Keratinocyte (primary cell): ENCODE results near the gene DBP. TPM values are rescaled to one million over a fixed set of nuclear protein-coding genes. Genes with fewer than 3 reads are reported as not detected.

Experiments
- DNase-seq: peaks from one replicate; pipeline ENCODE4 v3.0.0-alpha.2; 2011; ENCODE audit warnings: low read depth, missing footprints, low spot score
- FAIRE-seq: peaks from 2 replicates; lab custom pipeline; 2011; peaks lifted over from hg19 to GRCh38; lab: Jason Lieb, UNC
- H2AFZ ChIP-seq: 2 replicates; pipeline ENCODE4 v1.6.0; 2012; ENCODE audit warnings: low read length, control low read depth, inconsistent platforms; ENCODE audit not compliant: control insufficient read depth
- H3K27ac ChIP-seq: 2 replicates; pipeline ENCODE4 v1.5.1; 2011; ENCODE audit warnings: low read length; ENCODE audit not compliant: control insufficient read depth, insufficient read depth
- H3K27me3 ChIP-seq: 3 replicates; pipeline ENCODE4 v1.6.0; 2011; ENCODE audit warnings: low read length; ENCODE audit not compliant: control insufficient read depth, insufficient read depth; ENCODE audit errors: extremely low read depth
- H3K36me3 ChIP-seq, 2 experiments: 2 replicates in 1 of 2; 3 replicates in 1 of 2; pipeline ENCODE4 v1.5.1; 2011; ENCODE audit warnings: low read length in 2 of 2, mild to moderate bottlenecking in 1 of 2; ENCODE audit not compliant: control insufficient read depth in 2 of 2, insufficient read depth in 2 of 2; ENCODE audit errors: extremely low read depth in 1 of 2
- H3K4me1 ChIP-seq: 3 replicates; pipeline ENCODE4 v1.5.1; 2011; ENCODE audit warnings: low read length; ENCODE audit not compliant: control insufficient read depth, insufficient read depth; ENCODE audit errors: extremely low read depth
- H3K4me2 ChIP-seq: 3 replicates; pipeline ENCODE4 v1.6.0; 2011; ENCODE audit warnings: low read depth, low read length; ENCODE audit not compliant: control insufficient read depth, insufficient read depth; ENCODE audit errors: extremely low read depth
- H3K4me3 ChIP-seq, 3 experiments: fragments of 200-600 bp in 1 of 3; sonication (generic) in 1 of 3; 2 replicates in 2 of 3; 3 replicates in 1 of 3; pipeline ENCODE4 v1.5.1; 2011 to 2016; ENCODE audit warnings: low read length in 3 of 3, mild to moderate bottlenecking in 3 of 3, control low read depth in 2 of 3, inconsistent platforms in 1 of 3, low read depth in 1 of 3, mixed read lengths in 1 of 3, mixed run types in 1 of 3, moderate library complexity in 1 of 3; ENCODE audit not compliant: control insufficient read depth in 2 of 3, insufficient read depth in 2 of 3; ENCODE audit errors: extremely low read depth in 1 of 3
- H3K79me2 ChIP-seq: 2 replicates; pipeline ENCODE4 v1.6.0; 2012; ENCODE audit warnings: low read length; ENCODE audit not compliant: control insufficient read depth, insufficient read depth
- H3K9ac ChIP-seq: 3 replicates; pipeline ENCODE4 v1.6.0; 2011; ENCODE audit warnings: low read length; ENCODE audit not compliant: control insufficient read depth, insufficient read depth; ENCODE audit errors: extremely low read depth
- H3K9me1 ChIP-seq: 3 replicates; pipeline ENCODE4 v1.6.0; 2011; ENCODE audit warnings: low read length; ENCODE audit not compliant: control insufficient read depth, insufficient read depth; ENCODE audit errors: extremely low read depth
- H3K9me3 ChIP-seq: 2 replicates; pipeline ENCODE4 v1.5.1; 2012; ENCODE audit warnings: low read depth, low read length; ENCODE audit not compliant: control insufficient read depth
- H4K20me1 ChIP-seq: 3 replicates; pipeline ENCODE4 v1.6.0; 2011; ENCODE audit warnings: low read length; ENCODE audit not compliant: control insufficient read depth, insufficient read depth; ENCODE audit errors: extremely low read depth
- CTCF ChIP-seq, 3 experiments: IDR thresholded peaks in 1 of 3; conservative IDR thresholded peaks in 1 of 3; optimal IDR thresholded peaks in 1 of 3; 2 replicates in 2 of 3; 3 replicates in 1 of 3; pipeline versions ENCODE3 to v1.5.1; 2011; ENCODE audit warnings: low read length in 3 of 3, mild to moderate bottlenecking in 3 of 3, moderate library complexity in 2 of 3, control low read depth in 1 of 3, inconsistent platforms in 1 of 3; ENCODE audit not compliant: insufficient read depth in 2 of 3; ENCODE audit errors: extremely low read depth in 1 of 3
- EZH2 ChIP-seq: IDR thresholded peaks from one replicate; pipeline ENCODE4 v1.6.1; 2012; ENCODE audit warnings: inconsistent platforms, mild to moderate bottlenecking, low read length, moderate library complexity
- dilution Hi-C: fragments of 300-500 bp; cut with MboI; formaldehyde crosslinking; loops from one replicate; pipeline ENCODE4 v1.7.0; 2020; ENCODE audit warnings: low sequenced_read_pairs; ENCODE audit not compliant: extremely low pct_ligation_motif_present
- polyA plus RNA-seq, 5 experiments: library from polyadenylated mRNA; depleted of rRNA in 3 of 5; stranded (reverse) in 3 of 5; stranded (forward) in 1 of 5; unstranded in 1 of 5; fragments of >200 nt; gene quantifications; 1 replicate in 1 of 5; 2 replicates in 3 of 5; 3 replicates in 1 of 5; pipeline versions ENCODE4 v1.2.1 to v1.2.3, GENCODE V29; 2011 to 2012; ENCODE audit warnings: missing spikeins in 2 of 5, low read depth in 1 of 5, low replicate concordance in 1 of 5

DBP gene
- polyA plus RNA-seq, 1 donor (not counting 4 experiments of a cell fraction or from before 2014, with no cell fraction given), result 1.0 TPM

- dilution Hi-C loops, result no loop called here
- DNase-seq (no peak), FAIRE-seq (no peak)
- no peak overlapping the region for H3K9ac ChIP-seq
- H3K9me1 ChIP-seq, result no peaks in the 10 kb centered on the region
- peaks cover 7% of the 10 kb centered on the region for H3K4me1 ChIP-seq
- no peak for TF ChIP-seq EZH2
- no peak for TF ChIP-seq CTCF (optimal IDR thresholded peaks at IDR 0.05 in 1 of 3, IDR thresholded peaks at IDR 0.05 in 1 of 3, conservative IDR thresholded peaks at IDR 0.05 in 1 of 3; ENCODE audit: extremely low read depth in 1 of 3, insufficient read depth in 2 of 3, low read length in 3 of 3)
- no peak overlapping the region for H2AFZ ChIP-seq
- H3K27ac ChIP-seq, result no peak overlapping the region
- no peaks in the 10 kb centered on the region for H3K9me3 ChIP-seq
- no peak overlapping the region for H3K4me2 ChIP-seq
- no peaks in the 10 kb centered on the region for H4K20me1 ChIP-seq
- H3K79me2 ChIP-seq, result no peaks in the 10 kb centered on the region
- no peaks in the 10 kb centered on the region for H3K27me3 ChIP-seq
- H3K36me3 ChIP-seq, result no peaks in the 10 kb centered on the region
- no peak overlapping the region for H3K4me3 ChIP-seq
Observed at GRCh38 chr19:48651683-48652048, 14.5 kb upstream of the DBP start.

DNA sequence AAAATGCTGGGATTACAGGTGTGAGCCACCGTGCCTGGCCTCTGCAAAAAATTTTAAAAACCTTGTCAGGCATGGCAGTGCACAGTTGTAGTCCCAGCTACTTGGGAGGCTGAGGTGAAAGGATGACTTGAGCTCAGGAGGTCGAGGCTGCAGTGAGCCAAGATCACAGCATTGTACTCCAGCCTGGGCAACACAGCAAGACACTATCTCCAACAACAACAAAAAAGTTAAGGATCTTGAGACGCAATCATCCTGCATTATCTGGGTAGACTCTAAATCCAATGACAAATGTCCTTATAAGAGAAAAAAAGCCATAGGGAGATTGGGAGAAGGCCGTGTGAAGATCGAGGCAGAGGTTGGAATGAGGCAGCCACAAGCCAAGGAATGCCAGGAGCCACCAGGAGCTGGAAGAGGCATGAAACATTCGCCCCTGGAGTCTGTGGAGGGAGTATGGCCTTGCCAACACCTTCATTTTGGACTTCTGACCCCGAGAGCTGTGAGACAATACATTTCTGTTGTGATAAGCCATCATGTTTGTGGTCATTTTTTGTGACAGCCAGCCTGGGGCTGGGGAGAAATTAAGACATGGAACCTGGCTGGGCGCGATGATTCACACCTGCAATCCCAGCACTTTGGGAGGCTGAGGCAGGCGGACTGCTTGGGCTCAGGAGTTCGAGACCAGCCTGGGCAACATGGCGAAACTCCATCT is 13.9 kb upstream of the DBP start:
- no peaks in the 10 kb centered on the region for H3K9me1 ChIP-seq
- no peaks in the 10 kb centered on the region for H3K27me3 ChIP-seq
- peaks cover 8% of the 10 kb centered on the region for H3K4me1 ChIP-seq
- H3K9me3 ChIP-seq, result no peaks in the 10 kb centered on the region
- dilution Hi-C loops, result no loop called here
- no peak overlapping the region for H3K9ac ChIP-seq
- no peak for DNase-seq
- H4K20me1 ChIP-seq, result no peaks in the 10 kb centered on the region
- FAIRE-seq, result no peak
- H2AFZ ChIP-seq, result no peak overlapping the region
- no peaks in the 10 kb centered on the region for H3K36me3 ChIP-seq
- TF ChIP-seq EZH2 (no peak), CTCF (optimal IDR thresholded peaks at IDR 0.05 in 1 of 3, IDR thresholded peaks at IDR 0.05 in 1 of 3, conservative IDR thresholded peaks at IDR 0.05 in 1 of 3; ENCODE audit: extremely low read depth in 1 of 3, insufficient read depth in 2 of 3, low read length in 3 of 3) (no peak)
- H3K4me3 ChIP-seq, result no peak overlapping the region
- H3K4me2 ChIP-seq, result no peak overlapping the region
- no peaks in the 10 kb centered on the region for H3K79me2 ChIP-seq
- no peak overlapping the region for H3K27ac ChIP-seq
